SJCRH30 (cell line): ENCODE data around the gene ABCC9. TPM values are rescaled to one million over a fixed set of nuclear protein-coding genes. Genes with fewer than 3 reads are reported as not detected.

Experiments used
- DNase-seq, 2 experiments: peaks; one replicate each; pipeline ENCODE4 v3.0.0-alpha.2; 2015 to 2020
- H3K27ac ChIP-seq: fragments of 250-450 bp; sonication (Bioruptor Pico); 2 replicates; pipeline ENCODE4 v1.5.1; 2020; ENCODE audit warnings: mild to moderate bottlenecking, moderate library complexity
- H3K27me3 ChIP-seq: fragments of 250-450 bp; sonication (Bioruptor Pico); 2 replicates; pipeline ENCODE4 v1.5.1; 2020; ENCODE audit warnings: mild to moderate bottlenecking, moderate library complexity
- H3K36me3 ChIP-seq: fragments of 250-450 bp; sonication (Bioruptor Pico); 2 replicates; pipeline ENCODE4 v1.5.1; 2020; ENCODE audit warnings: mild to moderate bottlenecking, moderate library complexity
- H3K4me1 ChIP-seq: fragments of 250-450 bp; sonication (Bioruptor Pico); 2 replicates; pipeline ENCODE4 v1.5.1; 2020; ENCODE audit warnings: mild to moderate bottlenecking, moderate library complexity
- H3K4me3 ChIP-seq: fragments of 250-450 bp; sonication (Bioruptor Pico); 2 replicates; pipeline ENCODE4 v1.5.1; 2020; ENCODE audit warnings: mild to moderate bottlenecking, moderate library complexity
- H3K9me3 ChIP-seq: fragments of 250-450 bp; sonication (Bioruptor Pico); replicated peaks from 2 replicates; pipeline ENCODE4 v1.5.1; 2020; ENCODE audit warnings: mild to moderate bottlenecking, moderate library complexity
- total RNA-seq: library from RNA; depleted of rRNA; stranded (reverse); fragments of >200 nt; shearing (Covaris generic); gene quantifications from 2 replicates; pipeline ENCODE4 v1.2.3, GENCODE V29; 2014

Gene ABCC9
- total RNA-seq, 1 experiment from 2014 or later = 1.2 TPM

DNA sequence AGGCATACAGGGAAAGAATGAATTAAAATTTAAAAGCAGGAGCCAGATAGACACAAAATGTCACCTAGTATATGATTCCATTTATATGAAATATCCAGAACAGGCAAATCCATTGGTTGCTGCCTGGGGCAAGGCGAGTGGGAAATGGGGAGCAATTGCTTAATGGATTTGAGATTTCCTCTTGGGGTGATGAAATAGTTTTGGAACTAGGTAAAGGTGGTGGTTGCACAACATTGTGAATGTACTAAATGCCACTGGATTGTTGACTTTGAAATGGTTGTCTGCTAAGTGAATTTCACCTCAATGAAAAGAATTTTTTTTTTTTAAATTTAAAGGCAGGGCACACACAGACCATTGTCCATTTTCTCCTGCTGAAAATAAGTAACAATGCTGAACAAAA is 61.9 kb downstream of the ABCC9 start:
- no peaks in the 10 kb centered on the region for H3K4me1 ChIP-seq
- no peak overlapping the region for H3K4me3 ChIP-seq
- DNase-seq = no peak
- H3K9me3 ChIP-seq = no peaks in the 10 kb centered on the region
- H3K27me3 ChIP-seq = no peaks in the 10 kb centered on the region
- no peaks in the 10 kb centered on the region for H3K36me3 ChIP-seq
- no peak overlapping the region for H3K27ac ChIP-seq

DNA sequence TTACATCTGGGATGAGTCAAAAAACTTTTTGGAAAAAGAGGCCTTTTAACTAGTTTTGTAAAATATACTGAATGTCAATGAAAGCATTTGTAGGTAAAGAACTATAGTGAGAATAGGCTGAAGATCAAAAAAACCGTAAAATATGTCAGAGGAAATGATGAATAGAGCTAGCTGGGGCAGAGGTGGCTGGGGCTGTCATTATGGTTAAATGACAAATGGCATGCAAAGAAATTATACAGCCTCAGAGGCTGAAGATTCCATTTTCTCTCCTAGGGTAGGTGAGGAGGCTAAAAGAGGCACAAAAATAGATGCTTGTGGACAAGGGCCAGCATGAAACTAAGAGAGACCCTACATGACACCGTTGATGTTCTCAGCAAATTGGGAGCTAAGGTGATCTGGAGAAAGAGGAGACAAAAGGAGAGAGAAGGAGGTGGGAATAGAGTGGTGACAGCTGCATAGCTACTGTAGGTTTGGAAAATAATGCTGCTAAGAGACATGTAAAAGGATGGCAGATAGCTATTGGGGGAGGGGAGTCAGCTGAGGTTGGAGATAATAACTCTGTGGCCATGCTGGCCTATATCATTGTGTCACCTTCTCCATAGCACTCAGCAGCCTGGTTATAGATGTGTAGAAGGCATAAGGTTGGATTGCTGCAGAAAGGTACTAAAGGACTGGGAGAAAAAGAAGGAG is 63.8 kb downstream of the ABCC9 start:
- no peaks in the 10 kb centered on the region for H3K27me3 ChIP-seq
- DNase-seq = no peak
- H3K9me3 ChIP-seq = no peaks in the 10 kb centered on the region
- no peak overlapping the region for H3K27ac ChIP-seq
- H3K4me3 ChIP-seq = no peak overlapping the region
- no peaks in the 10 kb centered on the region for H3K4me1 ChIP-seq
- H3K36me3 ChIP-seq = no peaks in the 10 kb centered on the region

DNA sequence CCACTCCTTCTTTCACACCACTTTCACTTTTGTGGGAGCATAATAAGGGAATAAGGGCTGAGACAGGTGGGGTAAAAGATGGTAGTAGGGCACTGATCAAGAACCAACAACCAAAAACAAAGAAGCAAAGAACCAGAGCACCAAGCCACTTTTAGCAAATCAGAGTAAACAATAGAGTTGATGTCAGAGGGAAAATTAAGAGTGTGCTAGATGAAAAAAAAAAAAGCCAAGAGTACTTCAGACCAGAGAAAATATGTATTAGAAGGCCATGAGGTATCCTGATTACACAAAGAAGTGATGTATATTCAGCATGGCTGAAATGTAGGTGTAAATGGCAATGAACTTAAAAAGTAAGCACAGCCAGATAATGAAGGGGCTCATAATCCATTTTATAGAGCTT is 75.4 kb downstream of the ABCC9 start:
- Histone ChIP-seq H3K4me3 (no peak overlapping the region), H3K4me1 (no peaks in the 10 kb centered on the region), H3K27ac (no peak overlapping the region), H3K27me3 (no peaks in the 10 kb centered on the region), H3K36me3 (no peaks in the 10 kb centered on the region), H3K9me3 (no peaks in the 10 kb centered on the region)
- no peak for DNase-seq

DNA sequence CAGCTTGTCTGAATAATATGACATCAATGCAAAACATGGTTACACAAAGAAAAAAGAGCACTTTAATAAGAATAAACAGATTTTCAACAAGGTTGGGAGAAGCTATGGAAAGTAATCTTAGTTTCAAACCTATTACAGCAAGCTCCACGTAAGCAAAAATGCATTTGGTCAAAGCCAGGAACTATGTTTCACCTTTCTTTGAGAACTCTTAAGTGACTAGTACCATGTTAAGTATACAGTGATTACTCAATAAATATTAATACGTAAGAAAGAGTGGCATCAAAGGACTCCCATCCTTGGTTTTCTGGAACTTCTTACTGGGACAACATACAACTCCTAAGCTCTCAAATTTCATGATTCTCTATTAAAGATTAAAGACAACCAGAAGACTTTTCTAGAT is 80.7 kb downstream of the ABCC9 start:
- no peaks in the 10 kb centered on the region for H3K27me3 ChIP-seq
- H3K4me1 ChIP-seq = no peaks in the 10 kb centered on the region
- no peaks in the 10 kb centered on the region for H3K9me3 ChIP-seq
- no peak overlapping the region for H3K27ac ChIP-seq
- H3K4me3 ChIP-seq = no peak overlapping the region
- no peak for DNase-seq
- H3K36me3 ChIP-seq = no peaks in the 10 kb centered on the region

DNA sequence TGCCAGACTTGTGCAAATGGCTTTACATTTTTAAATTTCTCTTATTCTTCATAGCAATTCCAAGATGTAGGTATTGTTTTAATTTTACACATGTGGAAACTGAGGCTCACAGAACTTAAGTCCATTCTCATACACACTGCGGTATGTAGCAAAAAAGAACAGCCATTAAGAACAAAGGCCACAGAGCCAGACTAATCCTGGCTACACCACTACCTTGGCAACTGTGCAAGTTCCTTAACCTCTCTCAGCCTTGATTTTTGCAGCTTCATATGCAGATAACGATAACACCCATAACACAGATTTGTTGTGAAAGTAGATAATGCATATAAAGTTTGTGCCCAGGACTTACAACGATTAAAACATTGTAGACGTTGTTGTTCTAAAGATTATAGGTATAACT is 81.1 kb downstream of the ABCC9 start:
- DNase-seq = no peak
- H3K27ac ChIP-seq = no peak overlapping the region
- no peaks in the 10 kb centered on the region for H3K9me3 ChIP-seq
- H3K36me3 ChIP-seq = no peaks in the 10 kb centered on the region
- H3K4me1 ChIP-seq = no peaks in the 10 kb centered on the region
- H3K4me3 ChIP-seq = no peak overlapping the region
- no peaks in the 10 kb centered on the region for H3K27me3 ChIP-seq

DNA sequence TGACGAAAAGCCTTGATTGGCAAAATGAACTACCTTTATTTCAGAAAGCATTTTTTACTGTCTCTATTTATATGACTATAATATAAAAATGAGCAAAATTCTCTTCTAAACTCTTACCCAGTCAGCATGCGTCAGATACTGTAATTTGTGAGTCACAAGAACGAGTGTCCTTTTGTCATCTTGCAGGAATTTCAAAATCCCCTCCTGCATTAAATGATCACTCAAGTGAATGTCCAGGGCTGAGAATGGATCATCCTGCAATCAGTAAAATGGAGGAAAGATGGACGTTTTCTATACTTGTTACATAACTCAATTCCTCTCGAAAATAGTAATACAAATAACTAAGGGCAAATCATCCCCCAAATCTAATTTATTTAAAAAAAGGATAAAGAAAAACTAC is 89.0 kb downstream of the ABCC9 start:
- no peaks in the 10 kb centered on the region for H3K9me3 ChIP-seq
- H3K27ac ChIP-seq = no peak overlapping the region
- no peaks in the 10 kb centered on the region for H3K27me3 ChIP-seq
- no peak for DNase-seq
- no peak overlapping the region for H3K4me3 ChIP-seq
- no peaks in the 10 kb centered on the region for H3K36me3 ChIP-seq
- H3K4me1 ChIP-seq = no peaks in the 10 kb centered on the region

DNA sequence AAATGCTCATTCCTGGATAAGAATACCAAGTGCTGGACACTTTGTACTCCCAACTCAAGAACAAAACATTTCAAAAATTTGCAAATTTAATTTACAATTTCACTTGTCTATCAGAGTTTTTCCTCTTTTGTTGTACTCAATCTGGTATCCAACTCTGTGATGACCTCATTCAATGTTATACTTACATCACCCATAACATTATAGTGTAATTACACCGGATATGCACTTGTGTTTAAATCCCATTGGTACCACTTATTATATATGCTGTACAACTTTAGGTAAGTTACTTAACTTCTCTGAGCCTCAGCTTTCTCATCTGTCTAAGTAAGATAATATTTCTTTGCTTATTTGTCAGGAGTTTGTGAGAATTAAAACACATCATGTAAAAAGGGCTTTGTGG is 90.1 kb downstream of the ABCC9 start:
- no peaks in the 10 kb centered on the region for H3K9me3 ChIP-seq
- no peak for DNase-seq
- 0 out of 2 replicates have a peak, but pooled peaks cover 3% of the 10 kb centered on the region for H3K27me3 ChIP-seq
- no peak overlapping the region for H3K4me3 ChIP-seq
- no peaks in the 10 kb centered on the region for H3K4me1 ChIP-seq
- H3K36me3 ChIP-seq = no peaks in the 10 kb centered on the region
- H3K27ac ChIP-seq = no peak overlapping the region

DNA sequence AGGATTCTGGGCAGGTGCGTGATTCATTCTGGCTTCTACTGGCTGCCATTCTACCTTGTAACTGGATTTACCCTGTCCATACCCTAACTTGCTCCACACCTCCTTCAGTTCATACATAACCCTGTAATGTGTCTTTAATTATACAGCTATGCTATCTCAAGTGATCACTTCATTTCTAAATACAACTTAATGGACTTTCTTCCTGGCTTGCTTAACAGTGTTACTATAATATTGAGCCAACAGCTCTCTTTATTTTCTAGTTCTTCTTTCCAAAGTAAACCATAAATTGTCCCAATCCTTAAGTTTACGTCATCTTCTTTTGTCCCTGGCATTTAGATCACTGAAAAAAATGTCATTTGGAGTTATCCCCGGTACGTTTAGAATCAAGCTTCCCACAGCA is 90.8 kb downstream of the ABCC9 start:
- no peak for DNase-seq

DNA sequence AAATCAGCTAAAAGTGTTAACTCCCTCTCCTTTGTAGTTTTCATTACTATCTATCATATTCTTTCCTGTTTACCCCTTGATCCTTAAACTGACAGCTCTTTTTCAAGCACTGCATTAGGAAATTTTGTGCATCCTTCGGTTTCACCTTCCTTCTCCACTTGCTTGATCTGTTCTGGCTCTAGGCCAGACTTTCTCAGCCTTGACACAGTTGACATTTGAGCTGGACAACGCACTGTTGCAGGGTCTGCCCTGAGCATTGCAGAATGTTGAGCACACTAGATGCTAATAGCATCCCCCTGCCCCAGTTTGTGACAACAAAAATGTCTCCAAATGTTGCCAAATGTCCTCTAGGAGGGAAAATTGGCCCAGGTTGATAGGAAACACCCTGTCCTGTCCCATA is 91.3 kb downstream of the ABCC9 start:
- H3K36me3 ChIP-seq = no peaks in the 10 kb centered on the region
- H3K4me3 ChIP-seq = no peak overlapping the region
- H3K27me3 ChIP-seq = 0 out of 2 replicates have a peak, but pooled peaks cover 4% of the 10 kb centered on the region
- H3K27ac ChIP-seq = no peak overlapping the region
- H3K4me1 ChIP-seq = no peaks in the 10 kb centered on the region
- no peaks in the 10 kb centered on the region for H3K9me3 ChIP-seq
- DNase-seq = peak in 1 of 2 experiments; percentile 5

More for the DNA sequence above, 90.8 kb downstream of the ABCC9 start:
- no peaks in the 10 kb centered on the region for H3K9me3 ChIP-seq
- no peaks in the 10 kb centered on the region for H3K36me3 ChIP-seq
- no peaks in the 10 kb centered on the region for H3K4me1 ChIP-seq
- 0 out of 2 replicates have a peak, but pooled peaks cover 4% of the 10 kb centered on the region for H3K27me3 ChIP-seq
- no peak overlapping the region for H3K4me3 ChIP-seq
- H3K27ac ChIP-seq = no peak overlapping the region

DNA sequence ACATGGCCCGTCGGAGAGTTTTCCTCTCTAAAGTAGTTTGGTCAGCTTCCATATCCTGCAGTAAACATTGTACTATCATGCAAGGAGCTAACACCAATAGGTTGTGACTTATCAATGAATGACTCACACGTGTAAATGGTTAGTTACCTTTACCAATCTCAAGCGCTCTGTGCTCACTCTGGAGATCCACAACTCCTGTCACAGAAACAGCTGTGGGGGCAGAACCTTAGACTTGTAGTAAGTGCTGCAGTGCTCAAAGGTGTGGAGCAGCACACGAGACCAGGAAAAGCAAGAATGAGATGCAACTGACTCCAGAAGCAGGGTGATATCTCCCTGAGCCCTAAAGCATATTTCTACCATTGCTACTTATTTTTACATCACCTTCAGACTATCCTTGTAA is 93.0 kb downstream of the ABCC9 start:
- Histone ChIP-seq H3K9me3 (no peaks in the 10 kb centered on the region), H3K27me3 (0 out of 2 replicates have a peak, but pooled peaks cover 4% of the 10 kb centered on the region), H3K4me1 (no peaks in the 10 kb centered on the region), H3K36me3 (no peaks in the 10 kb centered on the region), H3K27ac (no peak overlapping the region), H3K4me3 (no peak overlapping the region)
- no peak for DNase-seq

DNA sequence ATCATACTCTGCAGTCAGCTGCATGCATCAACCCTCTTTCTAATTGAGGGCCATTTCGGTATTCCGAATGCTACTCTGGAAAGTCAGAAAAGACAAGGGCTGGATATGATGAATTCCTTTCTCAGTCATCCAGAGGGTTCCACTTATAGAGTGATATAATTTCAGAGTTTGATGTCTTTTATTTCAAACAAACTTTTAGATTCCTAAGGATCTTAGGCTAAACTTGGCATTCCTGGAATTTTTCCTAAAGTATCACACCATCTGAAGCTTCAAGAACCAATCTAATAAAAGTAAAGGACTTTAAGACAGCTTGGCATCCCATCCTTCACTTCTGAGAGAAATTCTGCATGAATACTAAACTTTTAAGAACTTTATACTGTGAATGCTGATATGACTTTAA is 97.4 kb downstream of the ABCC9 start:
- no peak overlapping the region for H3K4me3 ChIP-seq
- H3K27me3 ChIP-seq = 0 out of 2 replicates have a peak, but pooled peaks cover 4% of the 10 kb centered on the region
- H3K9me3 ChIP-seq = no peaks in the 10 kb centered on the region
- H3K36me3 ChIP-seq = no peaks in the 10 kb centered on the region
- DNase-seq = no peak
- H3K4me1 ChIP-seq = peaks cover 2% of the 10 kb centered on the region; the same call in 1 of the 2 replicates
- H3K27ac ChIP-seq = no peak overlapping the region

DNA sequence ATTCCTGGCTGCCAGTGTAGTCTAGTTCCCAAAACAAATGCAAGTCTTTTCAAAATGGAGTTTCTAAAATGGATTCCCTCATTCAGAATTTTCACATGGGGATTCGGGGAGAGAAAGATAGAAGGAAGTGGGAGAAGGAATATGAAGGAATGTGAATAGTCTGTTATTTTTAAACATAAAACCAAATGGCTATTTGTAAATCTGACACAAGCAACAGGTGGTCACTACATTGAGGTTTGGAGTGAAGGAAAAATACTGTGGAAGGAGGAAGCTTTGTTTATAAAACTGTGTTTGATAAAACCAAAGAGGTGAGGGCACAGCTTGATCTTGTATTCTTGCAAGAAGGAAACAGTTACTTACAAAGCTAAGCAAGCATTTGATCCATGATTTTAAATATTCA is 101.5 kb downstream of the ABCC9 start:
- H3K27ac ChIP-seq = no peak overlapping the region
- H3K27me3 ChIP-seq = no peaks in the 10 kb centered on the region
- peaks cover 2% of the 10 kb centered on the region; the same call in 1 of the 2 replicates for H3K4me1 ChIP-seq
- no peaks in the 10 kb centered on the region for H3K9me3 ChIP-seq
- no peaks in the 10 kb centered on the region for H3K36me3 ChIP-seq
- DNase-seq = peak in 1 of 2 experiments; percentile 2
- no peak overlapping the region for H3K4me3 ChIP-seq

DNA sequence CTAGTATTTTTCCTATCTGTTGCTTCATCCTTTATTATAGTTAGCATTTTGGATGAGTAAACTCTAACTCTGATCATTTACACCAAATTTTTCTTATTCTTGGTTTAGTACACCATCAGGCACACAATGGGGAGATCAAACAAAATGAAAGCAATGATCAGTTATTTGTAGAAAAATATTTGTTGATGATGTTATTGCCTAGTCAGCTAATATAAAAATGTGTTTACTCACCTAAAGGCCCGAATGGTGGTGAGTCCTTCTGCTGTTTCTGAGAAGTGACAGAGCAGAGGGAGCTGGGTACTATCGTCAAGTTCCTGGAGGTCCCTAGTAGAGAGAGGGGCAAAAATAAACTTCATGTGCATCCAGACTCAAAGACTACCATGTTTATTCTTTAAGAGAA is 103.4 kb downstream of the ABCC9 start:
- no peak overlapping the region for H3K4me3 ChIP-seq
- H3K36me3 ChIP-seq = no peaks in the 10 kb centered on the region
- H3K4me1 ChIP-seq = peaks cover 2% of the 10 kb centered on the region; the same call in 1 of the 2 replicates
- no peak overlapping the region for H3K27ac ChIP-seq
- H3K9me3 ChIP-seq = no peaks in the 10 kb centered on the region
- no peak for DNase-seq
- H3K27me3 ChIP-seq = no peaks in the 10 kb centered on the region

DNA sequence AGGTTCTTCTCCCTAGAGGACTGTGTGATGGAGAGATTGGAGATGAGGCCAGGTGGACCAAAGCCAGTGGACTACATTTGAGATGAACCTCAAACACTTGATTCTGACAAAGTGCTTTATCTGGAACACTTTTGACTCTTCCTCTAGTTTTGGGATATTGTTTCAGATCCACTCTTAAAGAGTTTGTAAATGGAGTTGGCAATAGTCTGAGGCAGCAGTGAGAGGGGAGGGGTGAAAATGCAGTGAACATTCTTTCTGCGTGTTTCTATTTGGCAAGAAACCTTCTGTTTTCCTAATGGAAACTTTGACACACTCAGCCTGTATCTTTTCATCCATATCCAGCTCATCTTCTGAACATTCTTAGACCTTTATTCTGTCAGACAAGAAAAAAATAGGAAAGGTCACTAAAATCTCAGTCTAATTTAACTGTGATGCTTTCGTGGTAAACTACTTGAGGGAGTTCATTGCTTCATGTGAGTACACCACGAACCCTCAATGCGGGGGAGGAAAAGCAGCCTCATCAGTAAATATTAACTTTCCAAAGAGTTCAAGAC is 109.4 kb downstream of the ABCC9 start:
- no peak overlapping the region for H3K4me3 ChIP-seq
- no peak overlapping the region for H3K27ac ChIP-seq
- H3K9me3 ChIP-seq = no peaks in the 10 kb centered on the region
- no peak for DNase-seq
- no peaks in the 10 kb centered on the region for H3K36me3 ChIP-seq
- no peaks in the 10 kb centered on the region for H3K4me1 ChIP-seq
- H3K27me3 ChIP-seq = no peaks in the 10 kb centered on the region

DNA sequence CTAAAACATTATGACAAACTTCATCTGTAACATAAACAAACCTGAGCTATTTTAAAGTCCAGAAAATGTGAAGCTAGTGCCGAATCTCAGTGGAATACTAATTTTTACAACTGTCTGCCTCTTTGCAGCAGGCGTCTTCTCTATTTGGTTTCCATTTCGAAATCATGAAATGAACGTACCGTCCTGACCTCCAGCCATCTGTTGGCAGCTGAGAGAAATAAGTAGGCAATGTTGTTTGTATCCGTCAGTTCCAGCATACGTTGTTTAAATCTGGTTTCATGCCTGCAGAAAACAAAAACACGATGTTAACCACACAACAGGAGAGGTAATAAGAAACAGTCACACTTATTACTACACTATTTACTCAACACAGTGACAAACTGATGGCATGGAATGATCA is 112.4 kb downstream of the ABCC9 start:
- H3K9me3 ChIP-seq = no peaks in the 10 kb centered on the region
- H3K27ac ChIP-seq = no peak overlapping the region
- no peaks in the 10 kb centered on the region for H3K27me3 ChIP-seq
- no peak overlapping the region for H3K4me3 ChIP-seq
- no peaks in the 10 kb centered on the region for H3K4me1 ChIP-seq
- DNase-seq = no peak
- H3K36me3 ChIP-seq = no peaks in the 10 kb centered on the region
